BE2C (cell line): ENCODE data around the gene NFILZ.

Source experiments
- DNase-seq: peaks from one replicate; pipeline ENCODE4 v3.0.0-alpha.2; 2020
- H3K27me3 ChIP-seq: fragments of 250-450 bp; sonication (Bioruptor Pico); 2 replicates; pipeline ENCODE4 v1.5.1; 2020; ENCODE audit warnings: mild to moderate bottlenecking
- H3K36me3 ChIP-seq: fragments of 250-450 bp; sonication (Bioruptor Pico); 2 replicates; pipeline ENCODE4 v1.5.1; 2020; ENCODE audit warnings: mild to moderate bottlenecking
- H3K4me1 ChIP-seq: fragments of 250-450 bp; sonication (Bioruptor Pico); 2 replicates; pipeline ENCODE4 v1.5.1; 2020
- H3K4me3 ChIP-seq: 2 replicates; pipeline ENCODE4 v1.5.1; 2011; ENCODE audit warnings: low read depth, low read length
- H3K9me3 ChIP-seq: fragments of 250-450 bp; sonication (Bioruptor Pico); 2 replicates; pipeline ENCODE4 v1.5.1; 2020
- TF ChIP-seq, protein P1 (sequence below): IDR thresholded peaks from 2 replicates; pipeline ENCODE4 v1.5.1; 2012; ENCODE audit warnings: mild to moderate bottlenecking, low read depth, low read length

Gene NFILZ

DNA sequence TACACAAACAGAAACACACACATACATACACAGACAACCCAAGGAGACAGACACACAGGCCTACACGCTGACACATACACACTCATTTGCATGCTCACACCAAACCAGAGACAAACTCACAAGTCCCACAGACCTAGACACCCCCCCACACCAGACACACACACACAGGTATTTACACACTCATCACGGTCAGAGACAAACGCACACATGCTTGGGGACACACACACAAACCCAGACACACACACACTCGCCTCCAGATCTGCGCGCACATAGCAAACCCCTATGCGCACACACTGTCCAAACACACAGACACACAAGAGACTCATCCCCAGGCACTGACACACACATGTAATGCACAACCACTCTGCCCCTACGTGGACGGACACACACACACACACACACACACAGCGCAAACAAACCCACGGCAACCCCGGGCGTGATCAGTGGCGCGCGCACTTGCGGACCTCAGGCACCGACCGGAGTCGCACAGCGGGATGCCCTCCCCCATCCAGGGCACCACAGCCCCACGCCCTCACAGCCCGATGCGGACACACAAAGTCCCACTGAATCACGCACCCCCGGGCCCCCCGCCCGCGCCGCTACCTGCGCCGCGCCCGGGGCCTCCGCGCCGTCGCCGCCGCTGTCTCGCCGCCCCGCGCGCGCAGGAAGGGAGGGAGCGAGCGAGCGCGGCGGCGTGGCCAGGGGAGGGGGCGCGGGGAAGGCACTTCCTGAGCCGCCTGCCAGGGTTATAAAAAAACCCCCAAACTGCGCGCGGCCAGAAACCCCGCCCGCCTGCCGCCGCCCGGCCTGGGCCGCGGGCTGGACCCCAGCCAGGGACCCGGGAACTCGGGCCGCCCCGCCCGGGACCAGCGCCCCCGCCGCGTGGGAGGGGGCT lies 20.1 kb upstream of the NFILZ start, which contains the start of gene ADAMTS10:
Gene ADAMTS10, minus strand, starts transcription at position 675 of the 895 bp plus-strand sequence. CDS start 5,005 bp downstream, outside the sequence.
- Histone ChIP-seq H3K4me1 (no peaks in the 10 kb centered on the region), H3K9me3 (no peaks in the 10 kb centered on the region), H3K27me3 (peaks cover 12% of the 10 kb centered on the region), H3K4me3 (no peak within 1 kb of the TSS), H3K36me3 (no peaks in the 10 kb centered on the region)
- DNase-seq = no peak
- TF ChIP-seq, protein P1, sequence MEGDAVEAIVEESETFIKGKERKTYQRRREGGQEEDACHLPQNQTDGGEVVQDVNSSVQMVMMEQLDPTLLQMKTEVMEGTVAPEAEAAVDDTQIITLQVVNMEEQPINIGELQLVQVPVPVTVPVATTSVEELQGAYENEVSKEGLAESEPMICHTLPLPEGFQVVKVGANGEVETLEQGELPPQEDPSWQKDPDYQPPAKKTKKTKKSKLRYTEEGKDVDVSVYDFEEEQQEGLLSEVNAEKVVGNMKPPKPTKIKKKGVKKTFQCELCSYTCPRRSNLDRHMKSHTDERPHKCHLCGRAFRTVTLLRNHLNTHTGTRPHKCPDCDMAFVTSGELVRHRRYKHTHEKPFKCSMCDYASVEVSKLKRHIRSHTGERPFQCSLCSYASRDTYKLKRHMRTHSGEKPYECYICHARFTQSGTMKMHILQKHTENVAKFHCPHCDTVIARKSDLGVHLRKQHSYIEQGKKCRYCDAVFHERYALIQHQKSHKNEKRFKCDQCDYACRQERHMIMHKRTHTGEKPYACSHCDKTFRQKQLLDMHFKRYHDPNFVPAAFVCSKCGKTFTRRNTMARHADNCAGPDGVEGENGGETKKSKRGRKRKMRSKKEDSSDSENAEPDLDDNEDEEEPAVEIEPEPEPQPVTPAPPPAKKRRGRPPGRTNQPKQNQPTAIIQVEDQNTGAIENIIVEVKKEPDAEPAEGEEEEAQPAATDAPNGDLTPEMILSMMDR = no peak

DNA sequence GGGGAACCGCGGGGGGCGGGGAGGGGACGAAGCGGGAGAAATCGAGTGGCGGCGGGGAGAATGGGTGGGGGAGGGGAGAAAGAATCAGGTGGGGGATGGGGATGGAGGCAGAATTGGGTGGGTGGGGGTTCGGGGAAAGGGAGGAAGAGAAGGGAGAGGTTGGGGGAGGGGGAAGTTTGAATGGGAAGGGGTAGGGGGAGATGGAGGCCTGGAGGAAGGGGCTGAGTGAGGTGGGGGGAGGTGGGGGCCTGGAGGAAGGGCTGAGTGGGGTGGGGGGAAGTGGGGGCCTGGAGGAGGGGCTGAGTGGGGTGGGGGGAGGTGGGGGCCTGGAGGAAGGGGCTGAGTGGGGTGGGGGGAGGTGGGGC lies 19.5 kb upstream of the NFILZ start:
- no peak overlapping the region for H3K4me3 ChIP-seq
- DNase-seq = no peak
- no peaks in the 10 kb centered on the region for H3K36me3 ChIP-seq
- H3K27me3 ChIP-seq = peaks cover 12% of the 10 kb centered on the region
- TF ChIP-seq, protein P1 = no peak
- H3K9me3 ChIP-seq = no peaks in the 10 kb centered on the region
- H3K4me1 ChIP-seq = no peaks in the 10 kb centered on the region

DNA sequence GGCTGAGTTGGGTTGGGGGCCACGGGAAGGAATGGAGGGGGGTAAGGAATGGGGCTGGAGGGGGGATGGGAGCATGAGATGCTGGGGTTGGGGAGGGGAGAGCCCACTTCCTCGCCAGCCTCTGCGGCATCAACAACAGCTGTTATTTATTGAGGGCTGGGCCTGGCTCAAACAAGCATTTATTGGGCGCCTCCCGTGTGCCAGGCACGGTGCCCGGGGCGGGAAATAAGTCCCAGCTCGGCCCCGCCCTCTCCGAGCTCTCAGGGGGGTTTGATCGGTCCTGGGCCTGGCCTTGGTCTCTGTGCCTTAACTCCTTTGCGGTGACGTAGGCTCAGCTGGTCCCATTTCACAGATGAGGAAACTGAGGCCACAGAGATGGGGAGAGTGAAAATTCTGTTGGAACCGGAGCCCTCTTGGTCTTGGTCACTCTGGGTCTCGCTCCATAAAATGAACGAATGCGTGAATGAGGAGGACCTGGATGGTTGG lies 19.0 kb upstream of the NFILZ start:
- H3K4me1 ChIP-seq = no peaks in the 10 kb centered on the region
- DNase-seq = no peak
- H3K27me3 ChIP-seq = peaks cover 12% of the 10 kb centered on the region
- no peak overlapping the region for H3K4me3 ChIP-seq
- no peaks in the 10 kb centered on the region for H3K36me3 ChIP-seq
- no peaks in the 10 kb centered on the region for H3K9me3 ChIP-seq
- TF ChIP-seq, protein P1 = no peak

DNA sequence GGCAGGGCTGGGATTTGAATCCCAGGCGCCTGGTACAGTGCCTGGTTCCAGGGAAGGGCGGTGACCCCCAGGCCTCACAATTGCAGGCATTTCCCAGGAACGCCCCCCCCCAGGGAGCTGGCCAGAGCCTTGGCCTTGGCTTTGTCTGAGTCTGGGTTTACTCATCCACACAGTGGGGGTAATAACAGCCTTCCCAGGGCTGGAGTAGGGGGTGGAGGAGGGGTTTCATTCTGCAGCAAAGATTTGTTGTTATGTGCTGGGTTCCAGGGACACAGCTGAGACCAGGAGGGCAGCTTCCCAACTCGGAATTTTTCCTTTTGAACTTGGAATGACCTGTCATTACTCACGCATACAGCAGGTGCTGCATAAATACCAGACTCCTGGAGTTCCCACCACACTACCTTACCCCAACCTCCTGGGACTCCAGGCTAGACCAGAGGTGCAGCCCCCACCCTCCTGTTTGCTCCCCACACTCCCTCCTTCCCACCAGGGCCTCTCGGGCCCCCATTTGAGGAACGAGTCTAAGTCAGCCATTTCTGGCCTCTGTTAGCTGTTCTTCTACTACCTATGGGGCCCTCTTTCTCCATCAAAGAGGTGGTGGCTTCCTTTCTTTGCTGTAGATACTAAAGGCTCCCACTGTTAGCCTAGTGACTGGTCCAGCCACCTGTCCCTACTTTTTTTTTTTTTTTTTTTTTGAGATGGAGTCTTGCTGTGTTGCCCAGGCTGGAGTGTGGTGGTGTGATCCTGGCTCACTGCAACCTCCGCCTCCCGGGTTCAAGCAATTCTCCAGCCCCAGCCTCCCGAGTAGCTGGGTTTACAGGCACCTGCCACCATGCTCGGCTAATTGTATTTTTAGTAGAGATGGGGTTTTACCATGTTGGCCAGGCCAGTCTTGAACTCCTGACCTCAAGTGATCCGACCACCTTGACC lies 18.3 kb upstream of the NFILZ start:
- H3K9me3 ChIP-seq = no peaks in the 10 kb centered on the region
- H3K4me3 ChIP-seq = no peak overlapping the region
- no peak for DNase-seq
- no peaks in the 10 kb centered on the region for H3K4me1 ChIP-seq
- H3K36me3 ChIP-seq = no peaks in the 10 kb centered on the region
- TF ChIP-seq, protein P1 = no peak
- peaks cover 12% of the 10 kb centered on the region for H3K27me3 ChIP-seq

DNA sequence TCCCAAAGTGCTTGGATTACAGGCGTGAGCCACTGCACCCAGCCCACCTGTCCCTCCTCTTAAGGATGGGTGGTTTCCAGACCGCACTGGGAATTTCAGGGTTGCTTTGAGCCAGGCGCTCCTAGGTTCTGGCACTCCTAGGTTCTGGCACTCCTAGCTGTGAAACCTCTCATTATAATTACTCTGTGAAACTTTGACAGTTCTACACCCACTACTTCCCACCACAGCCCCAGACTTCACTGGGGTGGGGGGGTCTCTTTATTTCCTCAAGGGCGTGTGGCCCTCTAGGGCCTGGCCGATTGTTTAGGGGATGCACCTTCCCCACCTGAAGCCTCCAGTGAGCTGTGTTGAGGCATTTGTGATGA lies 17.6 kb upstream of the NFILZ start:
- Histone ChIP-seq H3K36me3 (no peaks in the 10 kb centered on the region), H3K27me3 (peaks cover 19% of the 10 kb centered on the region), H3K4me3 (no peak overlapping the region), H3K9me3 (no peaks in the 10 kb centered on the region), H3K4me1 (no peaks in the 10 kb centered on the region)
- DNase-seq = no peak
- TF ChIP-seq, protein P1 = no peak
